GM18907 (cell line): ENCODE data around the gene GAB1.
A peak's percentile ranks its signal among the peaks of the same experiment; 100 is the strongest.

Source experiments
- ATAC-seq: cut with Tn5 transposase; IDR thresholded peaks from one replicate; pipeline ENCODE4 v1.9.1; 2021; ENCODE audit warnings: mild to moderate bottlenecking, moderate library complexity; ENCODE audit not compliant: unreplicated experiment

The GAB1 gene

DNA sequence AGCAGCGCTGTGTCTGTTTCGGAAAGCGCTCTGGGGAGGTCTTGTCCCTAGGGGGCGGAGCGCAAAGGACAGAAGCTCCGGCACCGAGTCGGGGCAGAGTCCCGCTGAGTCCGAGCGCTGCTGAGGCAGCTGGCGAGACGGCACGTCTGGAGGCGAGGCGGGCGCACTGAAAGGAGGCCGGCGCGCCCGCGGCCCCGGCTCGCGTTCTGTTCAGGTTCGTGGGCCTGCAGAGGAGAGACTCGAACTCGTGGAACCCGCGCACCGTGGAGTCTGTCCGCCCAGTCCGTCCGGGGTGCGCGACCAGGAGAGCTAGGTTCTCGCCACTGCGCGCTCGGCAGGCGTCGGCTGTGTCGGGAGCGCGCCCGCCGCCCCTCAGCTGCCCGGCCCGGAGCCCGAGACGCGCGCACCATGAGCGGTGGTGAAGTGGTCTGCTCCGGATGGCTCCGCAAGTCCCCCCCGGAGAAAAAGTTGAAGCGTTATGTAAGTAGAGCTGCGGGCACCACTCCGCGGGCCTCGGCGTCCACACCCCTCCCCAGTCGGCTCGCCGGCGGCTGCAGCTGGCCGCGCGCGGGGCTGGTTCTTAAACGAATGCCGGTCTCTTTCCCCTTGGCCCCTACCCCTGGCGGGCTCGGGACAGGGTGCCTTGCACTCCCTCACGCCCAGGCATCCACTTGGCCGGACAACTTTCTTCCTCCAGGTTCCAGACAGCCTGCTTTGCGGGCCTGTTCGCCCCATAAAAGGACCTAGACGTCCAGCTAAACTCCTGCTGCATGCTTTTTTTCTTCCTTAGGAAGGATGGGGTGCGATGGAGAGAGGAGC, at the start of gene GAB1:
Gene GAB1, plus strand, starts transcription at position 96 of the 819 bp plus-strand sequence. Its CDS starts 313 bp downstream, at position 409.
- peak; percentile 80 for ATAC-seq

DNA sequence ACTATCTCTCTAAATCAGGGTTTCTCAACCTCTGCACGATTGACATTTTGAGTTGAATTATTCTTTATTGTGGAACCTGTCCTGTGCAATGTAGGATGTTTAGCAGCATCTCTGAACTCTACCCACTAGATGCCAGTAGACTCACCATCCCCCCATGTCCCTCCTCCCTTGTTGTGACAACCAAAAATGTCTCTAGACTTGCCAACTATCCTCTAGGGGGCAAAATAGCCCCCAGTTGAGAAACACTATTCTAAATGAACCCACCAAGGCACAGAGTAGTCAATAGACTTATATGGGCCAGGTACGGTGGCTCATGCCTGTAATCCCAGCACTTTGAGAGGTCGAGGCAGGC, 49.1 kb upstream of the GAB1 start:
- no peak for ATAC-seq

- no peak for ATAC-seq
Observed at GRCh38 chr4:143288171-143288570, 48.5 kb upstream of the GAB1 start.

- ATAC-seq = no peak
Observed at GRCh38 chr4:143289370-143289769, 47.3 kb upstream of the GAB1 start.

DNA sequence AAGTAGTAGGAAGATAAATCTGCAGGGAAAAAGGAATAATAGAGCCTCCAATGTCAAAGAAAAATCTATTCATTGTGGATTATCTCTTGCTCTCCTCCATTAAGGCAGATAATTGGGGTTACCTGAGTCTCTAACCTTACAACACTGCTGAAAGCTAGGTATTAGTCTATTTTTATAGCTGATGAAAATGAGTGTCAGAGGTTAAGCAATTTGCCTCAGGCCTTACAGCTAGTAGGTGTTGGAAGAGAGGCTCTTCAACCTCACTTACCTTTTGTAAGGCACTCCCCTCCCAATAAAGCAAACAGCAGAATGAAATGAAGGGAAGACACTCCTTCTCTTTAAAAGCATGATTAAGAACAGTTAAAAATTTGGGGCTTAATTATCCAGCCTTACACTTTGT, 45.4 kb upstream of the GAB1 start:
- no peak for ATAC-seq

GRCh38 chr4:143292858-143293257, 43.8 kb upstream of the GAB1 start:
- ATAC-seq = no peak

DNA sequence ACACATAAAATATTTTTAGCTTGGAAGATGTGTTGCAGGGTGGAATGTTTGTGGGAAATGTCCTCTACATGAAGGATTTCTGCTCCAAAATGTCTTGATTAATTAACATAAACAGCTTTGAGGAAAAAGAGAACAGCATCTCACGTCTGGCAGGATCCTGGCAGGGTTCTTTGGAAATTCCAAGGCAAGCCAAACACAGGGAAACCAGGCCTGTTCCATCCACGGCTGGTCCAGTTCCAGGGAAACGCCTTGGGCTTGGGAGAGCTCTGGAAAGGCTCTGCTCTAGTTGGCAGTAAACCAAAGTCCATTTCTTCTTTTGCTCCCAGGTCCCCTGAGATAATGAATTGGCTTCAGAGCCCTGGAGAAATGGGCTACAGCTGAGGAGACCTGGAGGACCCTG, 42.4 kb upstream of the GAB1 start:
- no peak for ATAC-seq

DNA sequence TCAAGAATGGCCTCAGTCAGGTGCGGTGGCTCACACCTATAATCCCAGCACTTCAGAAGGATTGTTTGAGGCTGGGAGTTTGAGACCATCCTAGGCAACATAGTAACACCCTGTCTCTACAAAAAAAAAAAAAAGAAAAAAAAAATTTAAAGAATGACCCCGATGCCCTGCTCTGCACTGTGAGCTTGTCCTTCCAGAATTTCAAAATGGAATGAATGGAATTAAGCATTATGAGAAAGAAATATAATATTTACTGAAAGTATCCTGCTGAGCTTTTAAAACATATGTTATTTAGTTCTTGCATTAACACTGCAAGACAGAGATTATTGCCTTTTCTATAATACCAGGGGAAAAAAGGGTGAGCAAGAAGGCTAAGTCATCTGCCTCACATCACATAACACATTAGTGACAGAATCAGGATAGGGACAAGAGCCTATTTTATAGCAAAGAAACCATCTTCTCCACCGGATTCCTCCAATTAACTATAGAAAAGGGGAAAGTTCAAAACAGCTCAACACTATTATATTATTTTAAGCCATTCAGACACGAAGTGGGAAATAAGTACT, 41.9 kb upstream of the GAB1 start:
- no peak for ATAC-seq

DNA sequence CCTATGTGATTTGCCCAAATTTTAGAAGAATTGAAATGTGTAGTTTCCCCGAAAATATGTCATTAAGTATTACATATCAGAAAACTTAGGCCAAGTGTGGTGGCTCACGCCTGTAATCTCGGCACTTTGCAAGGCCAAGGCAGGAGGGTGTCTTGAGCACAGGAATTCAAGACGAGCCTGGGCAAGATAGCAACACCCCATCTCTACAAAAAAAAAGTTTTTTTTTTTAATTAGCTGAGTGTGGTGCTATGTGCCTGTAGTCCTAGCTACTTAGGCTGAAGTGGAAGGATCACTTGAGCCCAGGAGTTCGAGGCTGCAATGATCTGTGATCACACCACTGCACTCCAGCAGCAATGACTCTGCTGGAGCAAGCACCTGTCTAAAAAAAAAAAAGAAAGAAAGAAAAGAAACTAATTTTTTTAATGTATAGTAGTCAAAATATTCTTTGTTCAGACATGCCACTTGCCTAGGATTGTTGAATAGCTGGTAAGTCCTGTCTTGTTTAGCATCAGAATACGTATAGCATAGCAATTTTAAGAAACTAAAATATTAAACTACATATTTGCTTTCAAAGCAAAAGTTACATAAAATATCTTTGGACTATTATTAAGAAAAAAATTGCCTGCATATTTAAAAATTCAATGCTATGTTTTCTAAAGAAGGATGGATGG, 40.1 kb upstream of the GAB1 start:
- no peak for ATAC-seq

GRCh38 chr4:143300860-143301259, 35.8 kb upstream of the GAB1 start:
- no peak for ATAC-seq

DNA sequence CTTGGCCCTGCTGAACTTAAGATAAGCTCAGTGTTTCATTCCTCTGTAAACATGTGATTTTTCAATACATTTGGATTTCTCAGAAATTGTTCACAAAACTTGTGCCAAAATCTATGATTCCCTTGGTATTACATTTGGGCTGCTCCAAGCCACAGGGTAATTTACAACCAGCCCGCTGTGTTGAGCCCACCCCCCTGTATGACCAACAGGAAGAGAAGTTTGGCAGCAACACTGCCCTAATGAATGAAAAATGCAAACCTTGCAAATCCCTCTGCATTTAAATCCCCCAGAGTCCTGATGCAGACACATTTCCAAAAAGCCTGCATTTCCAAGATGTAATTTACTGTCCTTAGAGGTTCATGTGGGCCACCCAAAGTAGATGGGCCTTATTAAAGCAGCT, 34.1 kb upstream of the GAB1 start:
- no peak for ATAC-seq

- no peak for ATAC-seq
Observed at GRCh38 chr4:143306788-143307187, 29.9 kb upstream of the GAB1 start.

DNA sequence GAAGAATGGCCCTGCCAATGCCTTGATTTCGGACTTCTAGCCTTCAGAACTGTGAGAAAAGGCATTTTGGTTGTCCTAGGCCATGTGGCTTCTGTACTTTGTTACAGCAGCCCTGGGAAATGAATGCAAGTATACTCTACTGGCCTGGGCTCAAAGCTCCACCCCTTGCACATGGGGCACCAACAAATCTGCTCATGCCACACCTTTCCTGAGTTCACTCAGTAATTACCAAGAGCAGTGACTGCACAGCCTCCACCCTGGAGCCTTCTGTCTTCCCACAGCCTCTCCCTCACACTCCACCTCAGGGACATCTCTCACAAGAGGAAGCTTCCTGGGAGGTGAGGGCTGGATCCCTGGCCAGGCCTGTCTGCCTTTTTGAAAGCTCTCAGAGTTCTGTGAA, 29.1 kb upstream of the GAB1 start:
- no peak for ATAC-seq

- ATAC-seq = no peak
Observed at GRCh38 chr4:143308377-143308776, 28.3 kb upstream of the GAB1 start.

GRCh38 chr4:143311924-143312323, 24.8 kb upstream of the GAB1 start:
- ATAC-seq = no peak

- ATAC-seq = no peak
Observed at GRCh38 chr4:143313521-143313920, 23.2 kb upstream of the GAB1 start.

DNA sequence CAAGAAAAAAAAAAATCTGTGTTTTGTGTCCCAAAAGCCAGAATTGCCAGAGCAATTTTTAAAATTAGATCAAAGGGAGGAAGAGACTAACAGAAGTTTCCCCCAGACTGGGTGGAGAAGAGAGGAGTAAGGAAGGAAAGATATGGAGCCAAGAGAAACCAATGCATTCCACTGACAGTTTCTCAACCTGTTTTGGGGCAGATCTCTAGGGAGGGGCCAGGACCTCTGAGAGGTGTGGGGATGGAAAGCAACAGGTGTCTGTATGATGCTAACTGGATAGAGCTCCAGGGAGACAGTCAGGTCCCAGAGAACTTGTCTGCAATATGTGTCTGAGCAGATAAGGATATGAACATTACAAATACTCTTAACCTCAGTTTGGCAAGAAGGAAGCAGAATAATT, 22.7 kb upstream of the GAB1 start:
- ATAC-seq = no peak

DNA sequence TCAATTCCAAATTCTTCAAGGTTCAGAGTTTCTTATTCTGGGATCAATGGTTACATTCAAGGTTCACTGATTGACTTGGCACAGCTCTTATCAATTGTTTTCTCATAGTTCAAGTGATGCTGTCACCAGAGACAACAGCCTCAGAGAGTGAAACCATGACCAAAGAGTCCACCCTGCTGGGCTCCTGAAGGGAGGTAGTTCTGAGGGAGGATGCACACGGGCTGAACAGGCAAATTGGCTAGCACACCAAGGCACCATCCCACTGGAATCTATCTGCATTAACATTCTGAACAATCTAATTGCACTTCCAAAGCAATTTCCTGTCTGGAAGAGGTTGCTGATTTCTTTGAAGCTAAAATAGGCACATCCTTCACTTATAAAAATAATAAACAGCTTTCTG, 16.6 kb upstream of the GAB1 start:
- ATAC-seq = no peak

GRCh38 chr4:143326735-143327134, 9.9 kb upstream of the GAB1 start:
- no peak for ATAC-seq

- ATAC-seq = no peak
Observed at GRCh38 chr4:143329985-143330384, 6.7 kb upstream of the GAB1 start.

- ATAC-seq = peak; percentile 59
Observed at GRCh38 chr4:143335979-143336780, 496 bp upstream of the GAB1 start.
